Renal pelvis (tissue), 4 donors: ENCODE measurements around the gene REM2. TPM values are rescaled to one million over a fixed set of nuclear protein-coding genes. Genes with fewer than 3 reads are reported as not detected.

Source experiments
- DNase-seq: peaks from one replicate; pipeline ENCODE4 v3.0.0-alpha.2; 2013
- polyA plus RNA-seq, 3 donors: library from polyadenylated mRNA; unstranded; fragments of 120-200 nt; gene quantifications; one replicate each; pipeline ENCODE4 v1.2.1, GENCODE V29; 2013; ENCODE audit not compliant: insufficient read length in 3 of 3

Gene REM2
- polyA plus RNA-seq, 3 donors: 1.9 to 2.1 (median 1.9) TPM

- no peak for DNase-seq
Observed at GRCh38 chr14:22928237-22929103, 45.4 kb downstream of the REM2 start.

GRCh38 chr14:22929104-22929960, 46.3 kb downstream of the REM2 start, which contains the start of gene PRMT5:
Gene PRMT5, minus strand, starts transcription at chr14:22929376. Its CDS starts 15 bp downstream, at chr14:22929361.
- peak; percentile 100 for DNase-seq

GRCh38 chr14:22929961-22930364, 46.9 kb downstream of the REM2 start:
- DNase-seq: no peak

GRCh38 chr14:22932146-22932545, 49.1 kb downstream of the REM2 start:
- no peak for DNase-seq

GRCh38 chr14:22935156-22935555, 52.1 kb downstream of the REM2 start:
- DNase-seq: no peak

Other genes with a start within 250 kb of the REM2 start
- gene OR6J1, start 238.9 kb upstream of the REM2 start, polyA plus RNA-seq: under 1 TPM; 0.19 to 0.40 (median 0.38) TPM
- 100 to 1,000 TPM; 130 to 148 (median 140) TPM for gene OXA1L, start 116.5 kb upstream of the REM2 start, polyA plus RNA-seq
- 100 to 1,000 TPM; 114 to 130 (median 129) TPM for gene SLC7A7, start 67.8 kb upstream of the REM2 start, polyA plus RNA-seq
- gene MRPL52, start 53.3 kb upstream of the REM2 start, polyA plus RNA-seq: 100 to 1,000 TPM in 1 of 3 donors, 10 to 100 TPM in 2; 87.6 to 107 (median 93.7) TPM
- gene MMP14, start 46.6 kb upstream of the REM2 start, polyA plus RNA-seq: 100 to 1,000 TPM; 123 to 161 (median 159) TPM
- 10 to 100 TPM; 79.1 to 94.9 (median 93.9) TPM for gene LRP10, start 11.5 kb upstream of the REM2 start, polyA plus RNA-seq
- 100 to 1,000 TPM; 121 to 144 (median 123) TPM for gene RBM23, start 35.9 kb downstream of the REM2 start, polyA plus RNA-seq
- 100 to 1,000 TPM; 150 to 181 (median 161) TPM for gene PRMT5, start 46.2 kb downstream of the REM2 start, polyA plus RNA-seq
- gene HAUS4, start 73.9 kb downstream of the REM2 start, polyA plus RNA-seq: 10 to 100 TPM; 51.9 to 64.0 (median 59.9) TPM
- gene AJUBA, start 99.3 kb downstream of the REM2 start, polyA plus RNA-seq: 100 to 1,000 TPM in 2 of 3 donors, 10 to 100 TPM in 1; 77.4 to 120 (median 103) TPM
- 10 to 100 TPM; 19.9 to 27.2 (median 22.5) TPM for gene C14orf93, start 126.9 kb downstream of the REM2 start, polyA plus RNA-seq
- 100 to 1,000 TPM; 207 to 269 (median 224) TPM for gene PSMB5, start 151.7 kb downstream of the REM2 start, polyA plus RNA-seq
- gene PSMB11, start 159.0 kb downstream of the REM2 start, polyA plus RNA-seq: under 1 TPM in 1 of 3 donors, not detected in 2; 0.04 TPM
- 10 to 100 TPM; 22.9 to 38.2 (median 23.9) TPM for gene CDH24, start 174.3 kb downstream of the REM2 start, polyA plus RNA-seq
- gene ACIN1, start 211.9 kb downstream of the REM2 start, polyA plus RNA-seq: 100 to 1,000 TPM; 246 to 370 (median 335) TPM
- 10 to 100 TPM; 72.3 to 84.5 (median 79.3) TPM for gene C14orf119, start 212.3 kb downstream of the REM2 start, polyA plus RNA-seq
- under 1 TPM in 2 of 3 donors, not detected in 1; 0.06 to 0.18 TPM for gene CIROP, start 221.8 kb downstream of the REM2 start, polyA plus RNA-seq
- under 1 TPM; 0.10 to 0.30 (median 0.15) TPM for gene CEBPE, start 236.0 kb downstream of the REM2 start, polyA plus RNA-seq